Adrenal gland (tissue), 12 donors: ENCODE measurements around the gene KLHL29. TPM values are rescaled to one million over a fixed set of nuclear protein-coding genes. Genes with fewer than 3 reads are reported as not detected.
"Not testable (repeated sequence)": the region's sequence is repeated elsewhere in the genome, so short reads cannot be mapped to it uniquely, and the experiment has no call there.

Experiments used
- DNase-seq, 7 donors: peaks; one replicate each; pipeline ENCODE4 v3.0.0-alpha.2; 2019 to 2020
- H3K27ac ChIP-seq, 5 donors: fragments of 200-600 bp; sonication (generic) in 4 of 5; 1 replicate in 3 of 5; 2 replicates in 2 of 5; pipeline versions ENCODE4 v1.5.1 to v1.8.0; 2016 to 2020; ENCODE audit warnings: mild to moderate bottlenecking in 1 of 5
- H3K27me3 ChIP-seq: fragments of 200-600 bp; 2 replicates; pipeline ENCODE4 v1.8.0; 2021
- H3K36me3 ChIP-seq, 2 donors: fragments of 200-600 bp; replicated peaks in 1 of 2; 1 replicate in 1 of 2; 2 replicates in 1 of 2; pipeline versions ENCODE4 v1.5.1 to v1.8.0; 2018 to 2022
- H3K4me1 ChIP-seq, 2 donors: fragments of 200-600 bp; replicated peaks in 1 of 2; 1 replicate in 1 of 2; 2 replicates in 1 of 2; pipeline versions ENCODE4 v1.5.1 to v1.8.0; 2018 to 2021
- H3K4me3 ChIP-seq, 4 donors: fragments of 200-600 bp; sonication (generic) in 3 of 4; one replicate each; pipeline ENCODE4 v1.5.1; 2016 to 2018
- H3K9me3 ChIP-seq, 3 donors: fragments of 200-600 bp; sonication (generic) in 1 of 3; replicated peaks in 1 of 3; 1 replicate in 2 of 3; 2 replicates in 1 of 3; pipeline versions ENCODE4 v1.5.1 to v1.8.0; 2016 to 2021
- CTCF ChIP-seq, 6 experiments: fragments of 450-650 bp in 4 of 6; fragments of 200-600 bp in 2 of 6; sonication (generic) in 1 of 6; IDR thresholded peaks; 1 replicate in 5 of 6; 2 replicates in 1 of 6; pipeline versions ENCODE4 v1.5.1 to v1.8.0; 2016 to 2021; ENCODE audit warnings: antibody characterized with exemption in 6 of 6, mild to moderate bottlenecking in 2 of 6, moderate library complexity in 1 of 6
- POLR2A ChIP-seq, 2 donors: fragments of 450-650 bp; IDR thresholded peaks; one replicate each; pipeline ENCODE4 v1.6.1; 2017; ENCODE audit warnings: antibody characterized with exemption in 2 of 2, mild to moderate bottlenecking in 2 of 2, moderate library complexity in 1 of 2
- WGBS, 4 donors: extraction: QIAGEN DNeasy Blood & Tissue Kit in 2 of 4; methylation state at CpG; one replicate each; pipeline versions ENCODE4 v1.1.5 to v1.1.7; 2013 to 2017; 5-methylcytosine and 5-hydroxymethylcytosine counted together
- intact Hi-C, 2 donors: fragments of 100-400 bp; cut with DNase I; formaldehyde crosslinking; loops; one replicate each; pipeline versions ENCODE4 v1.14.1 to v1.15.0; 2022 to 2023
- polyA plus RNA-seq, 3 donors: library from polyadenylated mRNA; stranded (reverse); fragments of 200-250 nt in 2 of 3; fragments of 350-450 nt in 1 of 3; fragmentation: Illumina TruSeq in 1 of 3; extraction: RNeasy Lipid Tissue Mini Kit (QIAGEN cat#74804) in 1 of 3; gene quantifications; one replicate each; pipeline ENCODE4 v1.2.3, GENCODE V29; 2013 to 2014
- total RNA-seq, 9 donors: library from RNA; depleted of rRNA in 4 of 9; stranded (reverse); fragments of >200 nt in 4 of 9; fragments of 120-200 nt in 1 of 9; fragmentation: NEBNext Ultra II Directional in 1 of 9; extraction: Animal tissue kit (Norgen Biotek cat#: 25700) in 1 of 9; gene quantifications; one replicate each; pipeline versions ENCODE4 v1.1.0 to v1.2.4, GENCODE V29; 2013 to 2023
- donor health status: healthy with polysubstance abuse.
- donor health status: Bipolar disorder and iron deficiency.
- donor health status: DM: yes; HTN: yes; CAD: no.
- donor health status: DM: no; HTN: no; CAD: no.
- donor health status: DM: no; HTN: no; CAD: no.
- donor health status: DM: yes; HTN: yes; CAD: no.

The KLHL29 gene
- total and polyA plus RNA-seq, 12 donors = 1.9 to 24.5 (median 15.7) TPM

- H3K4me3 ChIP-seq = no peak overlapping the region
- H3K27me3 ChIP-seq = no peaks in the 10 kb centered on the region
- 81 to 87% (median 85%) methylated on average over 8 of the region's 8 CpGs for WGBS, 4 donors
- TF ChIP-seq POLR2A (IDR thresholded peaks at IDR 0.05) (no peak), CTCF (IDR thresholded peaks at IDR 0.05) (no peak)
- intact Hi-C loops = no loop called here
- H3K27ac ChIP-seq = no peak overlapping the region
- DNase-seq = no peak
- peaks cover 0 to 2% of the 10 kb centered on the region in 2 donors for H3K4me1 ChIP-seq
- H3K36me3 ChIP-seq = no peaks in the 10 kb centered on the region
- H3K9me3 ChIP-seq = no peaks in the 10 kb centered on the region
Observed at GRCh38 chr2:23346781-23347180, 38.2 kb upstream of the KLHL29 start.

DNA sequence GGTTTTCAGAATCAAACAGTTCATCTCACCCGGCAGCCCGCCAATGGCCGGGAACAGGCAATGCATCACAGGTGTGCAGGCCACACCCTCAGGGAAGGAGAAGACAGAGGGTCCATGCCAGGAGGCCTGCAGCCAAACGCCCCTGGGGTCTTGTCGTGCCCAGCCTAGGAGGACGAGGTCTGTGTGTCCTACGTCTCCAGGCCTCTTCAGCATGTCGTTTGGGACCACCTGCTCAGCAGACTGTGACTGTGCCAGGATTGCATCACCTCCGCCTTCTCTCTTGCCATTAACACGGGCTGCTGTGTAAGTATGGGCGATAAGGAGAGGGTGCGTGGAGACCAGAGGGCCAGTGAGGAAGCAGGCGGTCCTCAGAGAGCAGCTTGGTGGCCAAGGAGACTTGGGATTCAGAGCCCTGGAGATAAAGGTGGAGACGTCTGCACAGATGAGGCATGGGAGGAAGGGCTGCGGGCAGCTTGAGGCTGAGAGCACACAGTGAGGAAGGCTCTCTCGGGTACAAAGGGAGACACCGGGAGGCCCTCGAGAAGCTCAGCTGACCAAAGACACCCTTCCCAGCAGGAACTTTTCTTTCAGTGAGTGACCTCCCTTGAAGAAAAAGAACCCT, 37.4 kb upstream of the KLHL29 start:
- H3K27me3 ChIP-seq = no peaks in the 10 kb centered on the region
- no peak for DNase-seq
- H3K36me3 ChIP-seq = no peaks in the 10 kb centered on the region
- 83 to 87% (median 86%) methylated on average over 18 of the region's 18 CpGs for WGBS, 4 donors
- no peak overlapping the region for H3K4me3 ChIP-seq
- no peak overlapping the region for H3K27ac ChIP-seq
- TF ChIP-seq CTCF (IDR thresholded peaks at IDR 0.05) (no peak), POLR2A (IDR thresholded peaks at IDR 0.05) (no peak)
- peaks cover 0 to 5% of the 10 kb centered on the region in 2 donors for H3K4me1 ChIP-seq
- intact Hi-C loops = no loop called here
- no peaks in the 10 kb centered on the region for H3K9me3 ChIP-seq

GRCh38 chr2:23348093-23348481, 36.9 kb upstream of the KLHL29 start:
- H3K27ac ChIP-seq, DNase-seq, H3K9me3 ChIP-seq, H3K27me3 ChIP-seq, H3K36me3 ChIP-seq, intact Hi-C loops, H3K4me1 ChIP-seq, H3K4me3 ChIP-seq: not testable (repeated sequence)
- WGBS, 4 donors = 85 to 97% (median 90%) methylated on average over 4 to 9 of the region's 10 CpGs

GRCh38 chr2:23349508-23349907, 35.5 kb upstream of the KLHL29 start:
- H3K36me3 ChIP-seq = no peaks in the 10 kb centered on the region
- H3K27ac ChIP-seq = no peak overlapping the region
- H3K4me1 ChIP-seq = peaks cover 0 to 5% of the 10 kb centered on the region in 2 donors
- intact Hi-C loops = no loop called here
- H3K4me3 ChIP-seq = no peak overlapping the region
- DNase-seq = no peak
- no peaks in the 10 kb centered on the region for H3K9me3 ChIP-seq
- H3K27me3 ChIP-seq = no peaks in the 10 kb centered on the region
- 85 to 95% (median 92%) methylated on average over 7 of the region's 7 CpGs for WGBS, 4 donors
- no peak for TF ChIP-seq CTCF (IDR thresholded peaks at IDR 0.05)
- TF ChIP-seq POLR2A (IDR thresholded peaks at IDR 0.05) = no peak
